Measurements from ENCODE around the gene NOC4L.
"Not testable (repeated sequence)": the region's sequence is repeated elsewhere in the genome, so short reads cannot be mapped to it uniquely, and the experiment has no call there.

NOC4L gene

DNA sequence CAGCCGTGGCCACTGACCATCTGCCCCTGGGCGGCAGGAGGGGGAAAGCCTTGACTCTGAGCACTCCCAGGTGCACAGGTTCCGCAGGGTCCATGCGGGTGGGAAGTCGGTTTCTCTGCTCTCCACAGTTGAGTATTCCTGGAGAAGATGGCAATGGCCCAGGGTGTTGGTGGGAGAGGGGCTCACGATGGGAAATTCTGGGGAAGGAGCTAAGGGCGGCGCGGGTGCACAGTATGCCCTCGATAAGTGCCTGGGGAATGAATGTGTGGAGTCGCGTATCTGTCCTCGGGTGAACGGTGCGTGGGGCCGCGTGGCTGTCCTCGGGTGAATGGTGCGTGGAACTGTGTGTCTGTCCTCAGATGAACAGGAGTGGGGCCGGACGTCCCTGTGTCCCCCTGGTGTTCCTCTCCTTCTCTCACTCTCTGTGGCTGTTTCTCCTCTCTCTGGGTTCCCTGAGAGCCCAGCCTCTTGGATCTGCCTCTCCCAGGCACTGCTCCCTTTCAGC, 38.0 kb downstream of the NOC4L start:
- no peak for DNase-seq (ENCODE audit: low read depth)

DNA sequence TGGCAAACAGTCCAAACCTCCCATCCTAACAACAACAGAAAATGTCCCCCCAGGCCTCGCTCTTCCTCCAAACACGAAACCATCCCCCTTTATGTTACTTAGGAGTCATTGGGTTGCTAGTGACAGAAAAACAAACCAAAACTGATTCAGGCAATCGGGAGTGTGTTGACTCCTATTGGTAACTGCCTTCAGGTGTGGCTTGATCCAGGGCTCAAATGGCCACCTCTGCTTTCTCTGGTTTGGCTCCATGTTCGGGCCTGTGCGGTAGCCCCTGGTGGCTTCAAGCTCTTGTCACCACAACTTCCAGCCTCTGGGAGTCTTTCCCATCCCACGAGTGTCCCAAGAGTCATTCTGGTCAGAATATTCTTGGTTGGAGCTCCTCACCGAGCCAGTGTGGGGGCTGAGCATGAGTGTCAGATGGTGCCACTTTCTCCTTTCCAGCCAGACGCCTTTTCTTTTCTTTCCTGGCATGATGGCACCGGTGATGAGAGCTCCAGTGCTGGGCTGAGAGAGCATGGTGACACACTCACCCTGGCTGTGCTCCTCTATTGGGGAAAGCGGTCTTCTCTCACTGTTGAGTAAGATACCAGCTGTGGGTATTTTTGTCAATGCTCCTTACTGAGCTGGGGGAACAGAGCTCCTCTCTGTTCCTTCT, 38.6 kb downstream of the NOC4L start:
- no peak for DNase-seq (ENCODE audit: low read depth)

DNA sequence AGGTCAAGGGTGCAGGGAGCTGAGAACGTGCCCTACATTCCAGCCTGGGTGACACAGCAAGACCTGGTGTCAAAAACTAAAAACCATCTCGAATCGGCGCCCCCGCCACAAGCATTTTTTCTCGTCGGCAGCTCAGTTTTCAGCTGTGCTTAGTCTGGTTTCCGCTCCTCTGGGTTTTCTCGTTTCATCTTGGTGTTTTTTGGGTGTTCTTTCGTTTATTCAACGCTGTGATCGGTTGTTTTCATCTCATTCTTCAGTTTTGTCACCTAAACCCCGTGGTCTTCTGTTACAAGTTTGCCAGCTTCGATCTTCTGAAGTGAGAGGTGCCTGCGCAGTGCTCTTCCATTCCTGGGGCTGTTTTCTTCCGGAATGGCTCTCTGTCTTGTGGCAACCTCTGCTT, 41.4 kb downstream of the NOC4L start:
- DNase-seq (ENCODE audit: low read depth): no peak

DNA sequence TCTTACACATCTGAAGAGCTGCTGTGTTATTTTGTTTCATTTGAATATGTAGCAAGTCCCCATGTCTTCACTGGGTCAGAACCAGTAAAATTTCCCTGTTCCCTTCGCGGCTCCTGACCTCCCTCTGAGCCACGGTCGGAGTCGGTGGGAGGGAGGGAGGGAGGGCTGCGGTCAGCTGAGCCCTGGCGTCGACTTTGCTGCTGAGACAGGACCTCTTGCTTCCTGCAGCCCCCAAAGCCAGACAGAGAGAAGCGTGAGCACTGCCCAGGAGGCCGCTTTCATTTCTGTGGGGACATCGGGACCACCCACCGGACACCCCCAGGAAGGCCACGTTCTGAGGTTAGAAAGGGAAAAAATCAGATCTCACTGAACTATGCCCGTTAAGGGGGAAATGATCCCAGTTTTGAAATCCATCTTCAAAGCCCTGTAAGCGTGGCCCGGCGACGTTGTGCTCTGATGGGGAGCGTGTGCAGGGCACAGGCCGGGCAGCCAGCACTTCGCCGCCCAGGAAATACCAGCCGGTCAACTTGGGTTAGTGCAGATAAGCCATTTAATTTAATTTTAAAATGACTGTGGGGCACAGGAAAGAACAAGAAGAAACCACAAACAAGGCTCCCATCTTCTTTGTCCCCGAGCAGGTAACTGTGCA, 42.1 kb downstream of the NOC4L start:
- DNase-seq (ENCODE audit: low read depth): no peak

DNA sequence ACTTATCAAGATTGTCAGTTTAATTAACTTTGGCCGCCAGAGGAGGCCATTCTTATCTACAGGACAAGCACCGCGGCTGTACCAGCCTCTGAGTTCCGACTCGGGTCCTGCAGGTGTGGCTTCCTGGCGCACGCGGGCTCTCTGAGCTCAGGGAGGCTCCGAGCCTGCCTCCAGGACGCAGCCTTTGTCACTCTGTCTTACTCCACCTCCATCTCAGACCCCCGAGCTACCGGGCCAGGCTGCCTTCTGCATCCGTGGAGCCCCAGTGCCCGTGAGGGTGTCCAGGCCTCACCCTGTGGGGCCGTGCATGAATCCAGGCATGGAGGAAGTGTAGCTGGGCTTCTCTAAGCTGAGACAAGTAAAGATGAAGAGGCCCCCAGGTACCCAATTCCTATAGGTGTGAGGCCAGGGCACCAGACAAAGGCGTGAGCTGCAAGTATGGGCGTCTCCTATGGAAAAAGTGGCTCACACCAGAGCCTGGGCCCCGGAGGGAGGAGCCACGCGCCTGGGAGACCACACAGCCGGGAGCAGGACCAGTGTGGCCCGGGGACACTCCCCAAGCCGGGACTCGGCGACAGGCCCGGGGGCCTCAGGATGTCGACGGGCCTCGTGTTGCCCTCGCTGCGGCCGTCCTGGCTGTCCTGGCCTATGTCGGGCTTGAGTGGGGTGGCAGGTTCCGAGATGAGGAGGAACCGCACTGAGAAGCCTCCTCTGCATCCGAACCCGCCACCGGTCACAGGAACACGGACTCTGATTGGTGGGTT, 42.8 kb downstream of the NOC4L start:
- DNase-seq (ENCODE audit: low read depth): no peak

DNA sequence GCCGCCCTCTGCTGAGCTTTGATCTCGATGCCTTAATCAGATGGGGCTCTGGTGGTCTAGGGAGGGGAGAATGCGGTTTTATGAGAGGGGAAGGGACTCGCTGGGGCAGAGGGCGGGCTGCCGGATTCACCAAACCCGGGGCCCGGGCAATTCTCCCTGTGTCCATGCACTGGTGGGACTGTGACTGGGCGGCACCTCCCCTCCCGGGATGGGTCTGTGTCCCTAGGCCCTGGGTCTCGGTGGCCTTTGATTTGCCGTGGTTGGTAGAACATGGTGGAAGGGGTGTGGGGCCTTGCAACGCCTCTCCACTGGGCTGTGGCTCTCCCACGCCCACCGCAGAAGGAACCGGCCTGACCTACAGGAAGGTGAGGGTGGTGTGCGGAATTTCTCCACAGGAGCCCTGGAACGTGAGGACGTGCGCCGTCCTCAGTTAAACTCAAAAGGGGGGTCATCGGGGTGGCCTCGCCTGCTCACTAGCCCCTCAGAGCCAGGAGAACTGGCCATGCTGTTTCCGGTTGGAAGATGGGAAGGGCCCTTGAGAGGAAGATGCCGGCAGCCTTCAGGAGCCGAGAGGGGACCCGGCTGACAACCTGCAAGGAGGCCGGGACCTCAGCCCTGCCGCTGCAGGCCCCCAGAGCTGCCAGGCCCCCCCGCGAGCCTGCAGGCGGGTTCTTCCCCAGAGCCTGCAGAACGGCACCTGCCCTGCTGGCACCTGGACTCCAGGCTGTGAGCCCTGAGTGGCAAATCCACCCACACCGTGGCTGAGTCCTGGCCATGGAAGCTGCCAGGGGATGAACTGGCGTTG, 43.6 kb downstream of the NOC4L start:
- no peak for DNase-seq (ENCODE audit: low read depth)

DNA sequence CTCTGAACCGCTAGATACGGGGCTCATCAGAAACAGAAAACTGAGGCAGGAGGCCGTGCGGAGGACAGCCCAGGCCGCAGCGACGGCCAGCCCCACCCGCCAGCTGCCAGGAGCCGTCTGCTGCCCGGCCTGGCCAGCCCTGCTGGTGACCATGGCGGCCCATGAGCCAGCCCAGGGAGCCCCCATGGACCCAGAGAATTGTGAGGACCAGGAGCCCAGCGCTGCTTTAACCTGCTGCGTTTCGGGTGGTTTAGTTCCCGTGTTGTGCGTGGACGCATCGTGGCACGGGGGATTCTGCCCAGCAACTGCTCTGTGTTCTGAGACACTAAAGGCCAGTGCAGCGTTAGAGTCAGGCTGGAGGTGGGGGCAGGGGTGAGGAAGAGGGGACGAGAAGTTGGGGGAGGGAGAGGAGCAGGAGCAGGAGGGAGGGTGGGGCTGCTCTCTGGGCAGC, 44.2 kb downstream of the NOC4L start:
- DNase-seq (ENCODE audit: low read depth): no peak

DNA sequence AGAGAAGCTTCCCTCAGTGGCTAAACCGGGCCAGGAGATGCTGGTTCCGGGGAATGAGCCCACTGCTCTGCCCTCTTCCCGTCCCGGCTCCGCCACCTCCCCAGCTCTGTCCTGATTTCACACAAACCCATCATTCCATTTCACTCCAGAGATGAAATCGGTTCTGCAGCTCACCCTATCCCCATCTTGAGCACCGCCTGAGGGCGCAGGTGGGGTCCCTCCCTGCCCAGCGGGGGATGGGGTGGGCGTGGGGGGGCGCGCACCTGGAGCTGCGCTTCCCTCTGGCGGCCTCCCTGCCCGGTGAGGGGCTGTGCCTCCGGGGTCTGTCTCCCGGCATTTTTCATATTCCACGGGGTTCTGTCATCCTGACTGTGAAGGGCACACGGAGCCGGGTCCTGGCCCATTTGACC, 44.7 kb downstream of the NOC4L start:
- DNase-seq (ENCODE audit: low read depth): no peak

DNA sequence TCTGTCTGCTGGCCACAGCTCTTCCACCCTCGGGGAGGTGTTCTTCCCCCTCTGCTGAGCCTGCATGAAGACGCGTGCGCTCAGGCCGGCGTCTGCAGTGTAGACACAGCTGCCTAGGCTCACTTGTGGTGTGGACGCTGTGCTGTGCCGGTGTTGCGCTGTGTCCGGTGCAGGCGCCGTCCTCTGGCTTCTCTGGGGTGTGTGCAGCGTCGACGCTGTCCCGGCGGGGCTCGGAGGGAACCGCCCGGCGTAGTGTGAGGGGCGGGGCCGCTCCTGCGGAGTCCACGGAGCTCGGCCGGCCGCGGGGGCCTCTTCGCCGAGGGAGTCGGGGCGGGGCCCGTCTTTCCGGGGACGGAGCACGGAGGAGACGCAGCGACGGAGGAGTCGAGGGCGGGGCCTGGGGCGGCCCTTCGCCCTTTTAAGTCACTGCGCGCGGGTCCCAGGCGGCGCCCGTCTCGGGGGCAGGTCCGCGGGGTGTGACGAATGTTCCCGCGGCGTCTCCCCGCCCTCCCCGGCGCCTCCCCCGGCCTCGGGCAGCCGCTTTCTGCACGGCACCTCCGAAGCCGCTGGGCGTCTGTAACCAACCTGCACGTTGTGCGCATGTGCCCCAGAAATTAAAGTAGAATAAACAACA, 45.2 kb downstream of the NOC4L start:
- DNase-seq (ENCODE audit: low read depth): peak; percentile 92

DNA sequence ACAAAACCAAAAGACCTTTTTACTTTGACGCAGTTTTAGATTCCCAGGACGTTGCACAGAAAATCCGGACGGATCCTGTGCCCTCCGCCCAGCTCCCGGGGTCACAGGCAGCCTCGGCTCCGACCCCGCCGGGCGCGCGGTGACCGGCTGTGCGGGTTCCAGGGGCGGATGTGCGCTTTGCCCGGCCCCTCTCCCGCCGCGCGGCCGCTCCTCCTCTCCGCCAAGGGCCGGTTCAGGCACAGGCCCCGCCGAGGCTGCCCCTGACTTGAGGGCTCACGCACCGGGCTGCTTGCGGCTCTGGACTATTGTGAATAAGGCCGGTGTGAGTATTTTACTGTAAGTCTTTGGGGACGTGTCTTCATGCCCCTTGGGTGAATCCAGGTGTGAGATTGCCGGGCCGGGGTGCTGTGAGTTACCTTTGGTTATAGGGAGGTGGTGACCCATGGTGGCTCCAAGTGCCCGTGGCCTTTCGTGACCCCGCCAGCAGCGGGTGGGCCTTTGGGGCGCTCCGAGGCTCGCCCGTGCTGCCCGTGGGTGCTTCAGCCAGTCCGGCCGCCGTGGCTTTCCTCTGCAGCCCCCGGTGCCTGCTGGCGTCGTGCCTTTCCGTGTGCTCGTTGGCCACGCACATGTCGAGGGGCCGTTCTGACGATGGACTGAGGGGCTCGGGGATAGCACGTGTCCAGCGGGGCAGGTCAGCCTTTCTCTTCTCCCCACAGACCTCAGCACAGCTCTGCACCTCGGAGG, 45.9 kb downstream of the NOC4L start:
- DNase-seq (ENCODE audit: low read depth): no peak

DNA sequence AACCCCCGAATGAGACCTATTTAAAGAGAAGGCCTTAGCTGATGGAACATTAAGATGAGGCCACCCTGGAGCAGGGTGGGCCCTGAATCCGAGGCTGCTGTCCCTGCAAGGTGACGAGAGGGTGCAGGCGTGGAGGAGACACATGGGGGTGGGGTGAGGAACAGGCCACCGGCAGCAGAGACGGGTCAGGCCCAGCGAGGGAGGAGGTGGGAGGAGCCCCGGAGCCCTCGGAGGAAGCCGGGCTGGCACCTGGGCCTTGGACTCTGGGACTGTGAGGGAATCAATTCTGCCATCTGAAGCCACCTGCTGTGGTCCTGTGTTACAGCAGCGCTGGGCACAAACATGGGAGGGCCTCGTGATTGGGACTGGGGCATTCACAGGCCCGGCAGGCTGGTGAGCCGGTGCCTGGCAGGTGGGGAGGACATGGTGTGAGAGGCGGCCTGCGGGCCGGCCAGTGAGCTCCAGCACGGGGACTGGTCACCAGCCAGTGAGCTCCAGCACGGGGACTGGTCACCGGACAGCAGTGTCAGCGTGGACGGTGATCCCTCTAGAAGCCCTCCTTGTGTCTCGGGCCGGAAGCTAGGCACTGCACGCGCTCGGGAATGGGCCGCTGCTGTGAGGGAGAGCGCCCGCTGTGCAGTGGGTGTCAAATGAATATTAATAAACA, 46.7 kb downstream of the NOC4L start:
- no peak for DNase-seq (ENCODE audit: low read depth)

DNA sequence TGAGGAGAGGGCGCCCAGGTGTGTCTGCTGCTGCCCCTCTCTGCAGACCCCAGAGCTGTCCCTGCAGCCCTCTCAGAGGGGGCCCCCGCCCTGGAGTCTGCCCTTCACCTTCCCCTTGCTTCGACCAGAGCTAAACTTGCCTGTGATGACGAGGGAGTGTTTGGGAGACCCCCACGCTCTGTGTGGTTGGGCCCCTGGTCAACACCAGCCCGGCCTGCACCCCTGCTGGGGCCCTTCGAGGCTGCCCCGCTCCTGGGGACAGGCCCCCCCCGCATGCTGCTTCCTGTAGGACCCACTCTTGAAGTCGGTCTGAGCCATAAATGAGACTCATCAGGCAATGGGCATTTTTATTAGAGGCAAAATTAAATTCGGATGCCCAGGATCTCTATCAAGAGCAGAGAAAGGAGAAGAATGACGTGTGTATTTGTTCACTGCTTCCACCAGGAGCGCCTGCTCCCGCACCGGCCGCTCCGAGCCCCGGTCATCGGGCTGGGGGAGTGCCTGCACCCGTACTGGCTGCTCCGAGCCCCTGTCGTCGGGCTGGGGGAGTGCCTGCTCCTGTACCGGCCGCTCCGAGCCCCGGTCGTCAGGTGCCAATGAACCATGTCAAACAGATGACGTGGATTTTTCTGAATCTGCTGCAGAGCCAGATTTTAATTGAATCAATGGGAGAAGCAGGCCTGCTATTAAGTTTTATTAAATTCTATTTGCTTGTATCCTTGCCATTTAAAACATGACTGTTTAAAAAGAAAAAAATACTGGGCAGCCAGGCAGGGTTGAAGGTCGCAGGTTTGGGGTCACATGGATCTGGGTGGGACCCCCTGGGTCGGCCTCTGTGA, 47.7 kb downstream of the NOC4L start:
- DNase-seq (ENCODE audit: low read depth): no peak

DNA sequence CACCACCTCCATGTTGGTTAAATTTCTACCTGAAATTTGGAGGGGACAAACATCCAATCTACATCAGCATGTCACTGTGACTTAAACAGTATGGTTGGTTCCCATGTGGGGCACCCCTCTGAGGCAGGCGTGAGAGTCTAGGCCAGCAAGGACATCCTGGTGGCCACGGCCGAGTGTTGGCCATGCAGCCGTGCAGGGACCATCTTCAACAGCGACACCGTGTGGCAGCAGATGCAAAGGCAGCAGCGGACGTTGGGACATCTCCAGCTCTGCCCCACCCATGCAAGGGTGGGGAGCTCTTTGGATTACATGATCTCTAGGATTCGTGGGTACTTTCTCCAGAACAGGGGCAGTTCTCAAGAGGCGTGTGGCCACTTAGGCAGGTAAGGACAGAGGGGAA, 49.8 kb downstream of the NOC4L start:
- DNase-seq (ENCODE audit: low read depth): no peak

DNA sequence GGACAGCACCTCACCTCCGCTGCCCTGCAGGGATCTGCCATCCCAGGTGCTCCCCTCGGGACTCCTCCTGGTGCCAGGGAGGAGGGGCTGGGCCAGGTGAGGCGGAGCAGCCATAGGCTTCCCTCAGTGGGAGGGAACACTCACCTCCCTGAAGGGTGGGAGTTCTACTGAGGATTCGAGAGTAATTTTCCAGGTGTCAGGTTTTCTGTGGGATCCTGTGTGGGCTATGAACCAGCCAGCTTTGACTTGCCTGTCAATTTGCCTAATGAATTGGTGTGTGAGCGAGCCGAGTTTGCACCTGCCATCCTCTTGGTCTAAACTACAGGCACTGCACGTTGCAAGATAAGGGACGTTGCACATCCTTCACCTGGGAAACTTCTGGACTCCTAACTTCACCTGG, 50.3 kb downstream of the NOC4L start:
- DNase-seq (ENCODE audit: low read depth): no peak

DNA sequence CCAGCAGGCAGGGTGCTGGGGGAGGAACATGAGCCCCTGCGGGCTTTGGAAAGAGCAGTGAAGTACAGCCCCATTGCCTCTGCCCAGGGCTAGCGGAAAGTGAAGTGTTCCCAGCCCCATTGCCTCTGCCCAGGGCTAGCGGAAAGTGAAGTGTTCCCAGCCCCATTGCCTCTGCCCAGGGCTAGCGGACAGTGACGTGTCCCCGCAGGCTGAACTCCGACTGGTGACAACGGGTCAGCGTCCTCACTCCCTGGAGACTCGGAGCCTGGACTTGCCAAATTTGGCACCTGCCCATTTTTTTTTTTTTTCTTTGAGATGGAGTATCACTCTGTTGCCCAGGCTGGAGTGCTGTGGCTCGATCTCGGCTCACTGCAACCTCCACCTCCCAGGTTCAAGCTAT, 51.0 kb downstream of the NOC4L start:
- not testable (repeated sequence) for DNase-seq (ENCODE audit: low read depth)

DNA sequence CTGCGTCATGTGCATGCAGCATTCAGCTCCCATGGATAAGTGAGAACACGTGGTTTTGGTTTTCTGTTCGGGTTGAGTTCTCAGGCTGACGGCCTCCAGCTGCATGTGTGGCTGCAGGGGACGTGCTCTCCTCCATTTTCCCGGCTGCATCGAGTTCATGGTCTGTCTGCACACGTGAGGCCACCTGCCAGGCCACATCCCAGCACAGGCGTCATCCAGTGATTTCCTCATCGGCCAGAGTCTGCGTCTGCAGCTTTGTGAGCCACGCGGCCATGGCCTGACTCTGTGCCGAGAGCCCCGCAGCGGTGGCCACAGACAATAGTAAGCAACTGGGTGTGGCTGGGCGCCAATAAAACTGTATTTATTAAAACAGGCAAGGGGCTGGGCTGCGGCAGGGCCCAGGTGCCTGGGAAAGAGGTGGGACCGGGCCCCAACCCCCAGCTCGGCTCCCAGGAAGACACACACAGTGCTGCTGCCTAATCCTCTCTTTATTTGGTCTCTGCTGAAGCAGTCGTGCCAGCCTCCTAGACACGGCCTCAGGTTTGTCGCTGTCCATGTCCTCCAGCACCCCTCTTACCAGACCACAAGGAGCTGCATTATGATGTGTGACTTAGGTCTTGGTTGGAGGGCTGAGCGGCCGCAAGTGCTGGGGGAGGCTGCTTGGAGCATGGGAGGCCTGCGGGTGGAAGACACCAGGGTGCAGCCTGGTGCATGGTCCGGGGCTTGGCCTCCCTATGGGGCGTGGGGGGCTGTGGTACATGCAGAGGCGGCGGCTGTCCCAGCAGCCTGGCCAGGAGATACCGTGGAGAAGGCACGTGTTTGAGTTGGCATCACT, 52.0 kb downstream of the NOC4L start:
- no peak for DNase-seq (ENCODE audit: low read depth)

DNA sequence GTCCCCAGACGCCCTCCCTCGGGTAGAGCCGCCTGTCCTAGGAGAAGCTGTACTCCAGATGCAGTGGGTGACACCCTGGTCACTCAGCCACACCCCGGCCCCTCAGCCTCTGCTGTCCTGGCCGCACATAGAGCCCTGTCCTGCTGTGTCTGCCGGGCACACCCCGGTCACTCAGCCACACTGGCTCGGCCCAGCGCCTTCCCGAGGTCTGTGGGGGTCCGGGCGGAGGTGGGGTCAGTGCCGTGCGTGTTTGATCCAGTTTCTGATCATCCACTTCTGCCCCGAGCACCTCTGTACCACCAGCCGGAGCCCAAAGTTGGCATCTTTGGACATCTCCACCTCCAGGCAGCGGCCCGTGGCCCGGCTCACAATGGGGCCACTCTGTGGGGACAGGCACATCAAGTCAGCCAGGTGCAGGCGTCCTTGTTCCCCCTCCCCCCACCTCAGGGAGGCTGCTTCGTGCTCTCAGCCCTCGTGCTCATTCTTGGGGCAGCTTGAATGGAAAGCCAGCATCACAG, 52.7 kb downstream of the NOC4L start:
- no peak for DNase-seq (ENCODE audit: low read depth)

DNA sequence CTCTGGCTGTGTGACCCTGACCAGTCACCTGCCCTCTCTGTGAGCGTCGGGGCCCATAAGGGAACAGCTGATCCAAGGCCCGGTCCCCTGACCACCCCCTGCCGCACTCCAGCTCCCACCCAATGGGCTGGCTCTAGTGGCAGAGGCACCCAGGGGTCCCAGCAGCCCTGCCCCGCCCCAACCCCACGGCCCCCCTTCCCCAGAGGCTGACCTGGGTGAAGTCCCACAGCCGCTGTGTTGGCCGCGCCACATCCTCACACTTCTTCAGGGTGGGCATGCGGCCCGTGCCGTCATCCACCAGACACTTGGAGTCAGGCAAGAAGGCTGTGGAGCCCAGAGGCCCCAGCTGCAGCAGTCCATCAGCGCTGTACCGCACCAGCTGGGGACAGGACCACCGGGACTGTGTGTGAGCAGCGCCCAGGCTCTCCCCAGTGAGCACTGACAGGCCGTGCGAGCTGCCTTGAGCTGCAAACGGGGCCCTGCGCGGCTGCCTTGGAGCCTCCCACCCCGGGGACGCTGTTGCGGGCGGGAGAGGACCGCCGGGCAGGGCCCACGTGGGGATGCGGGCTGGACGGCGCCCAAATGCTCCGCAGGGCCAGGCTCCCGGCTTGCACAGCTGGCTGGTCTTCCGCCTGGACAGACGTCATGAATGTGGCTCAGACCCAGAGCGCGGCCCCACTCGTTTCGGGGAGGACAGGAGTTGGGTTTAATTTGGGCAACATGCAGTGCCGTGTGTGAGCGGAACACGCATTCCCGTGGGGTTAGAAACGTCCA, 53.5 kb downstream of the NOC4L start:
- no peak for DNase-seq (ENCODE audit: low read depth)
